GM12878 (cell line): ENCODE measurements around the gene CIB2. TPM values are rescaled to one million over a fixed set of nuclear protein-coding genes. Genes with fewer than 3 reads are reported as not detected.

Experiments used
- ATAC-seq: fragments of 200-7000 bp; cut with Tn5 transposase; 3 replicates; pipeline ENCODE4 v1.9.1; 2020; ENCODE audit warnings: mild to moderate bottlenecking, moderate library complexity
- BruUV-seq: library from RNA; stranded (reverse); fragments of 400-500 nt; replicated peaks from 2 replicates; lab custom pipeline; 2021; lab: Mats Ljungman, UMichigan
- CTCF ChIA-PET: fragments of 300-600 bp; sonication (Branson Sonifier 250); formaldehyde crosslinking; extraction: SDS; loops from one replicate; lab custom pipeline; 2021; ENCODE audit warnings: inconsistent platforms; lab: Yijun Ruan, JAX
- POLR2A ChIA-PET: fragments of 350-600 bp; formaldehyde crosslinking; extraction: SDS; loops from one replicate; lab custom pipeline; 2021; ENCODE audit warnings: inconsistent platforms; lab: Charles Lee
- RAD21 ChIA-PET: fragments of 300-600 bp; sonication (Branson Sonifier 250); formaldehyde crosslinking; loops from one replicate; lab custom pipeline; 2023; ENCODE audit warnings: antibody characterized with exemption; ENCODE audit not compliant: unreplicated experiment; lab: Charles Lee
- SMC1A ChIA-PET: fragments of 300-600 bp; sonication (Branson Sonifier 250); formaldehyde crosslinking; loops from one replicate; lab custom pipeline; 2023; ENCODE audit not compliant: unreplicated experiment, uncharacterized antibody; lab: Charles Lee
- DNase-seq: peaks from one replicate; pipeline ENCODE4 v3.0.0-alpha.2; 2011; ENCODE audit warnings: low read depth, low spot score
- FAIRE-seq: peaks from 3 replicates; lab custom pipeline; 2011; peaks lifted over from hg19 to GRCh38; lab: Jason Lieb, UNC
- H2AFZ ChIP-seq: 2 replicates; pipeline ENCODE4 v1.6.0; 2011; ENCODE audit warnings: low read depth, low read length, control low read depth; ENCODE audit not compliant: control insufficient read depth
- H3K27ac ChIP-seq: 2 replicates; pipeline ENCODE4 v1.5.1; 2011; ENCODE audit warnings: control low read depth; ENCODE audit not compliant: control insufficient read depth, insufficient read depth
- H3K27me3 ChIP-seq, 2 experiments: replicated peaks in 1 of 2; 2 replicates each; pipeline versions ENCODE4 v1.6.0 to v1.6.1; 2011; ENCODE audit warnings: low read length in 1 of 2; ENCODE audit not compliant: control insufficient read depth in 2 of 2, insufficient read depth in 2 of 2
- H3K36me3 ChIP-seq, 2 experiments: 2 replicates each; pipeline ENCODE4 v1.5.1; 2011; ENCODE audit warnings: low read length in 1 of 2; ENCODE audit not compliant: control insufficient read depth in 2 of 2, insufficient read depth in 2 of 2
- H3K4me1 ChIP-seq: 2 replicates; pipeline ENCODE4 v1.6.1; 2011; ENCODE audit warnings: mild to moderate bottlenecking, low read length, moderate library complexity, mixed read lengths; ENCODE audit not compliant: control insufficient read depth, insufficient read depth
- H3K4me2 ChIP-seq: 2 replicates; pipeline ENCODE4 v1.6.0; 2011; ENCODE audit warnings: control low read depth; ENCODE audit not compliant: control insufficient read depth, insufficient read depth
- H3K4me3 ChIP-seq: fragments of 200-600 bp; sonication (generic); 2 replicates; pipeline ENCODE4 v1.5.1; 2016
- H3K79me2 ChIP-seq: 2 replicates; pipeline ENCODE4 v1.6.0; 2011; ENCODE audit warnings: low read length; ENCODE audit not compliant: control insufficient read depth, insufficient read depth
- H3K9ac ChIP-seq: 2 replicates; pipeline ENCODE4 v1.8.0; 2011; ENCODE audit warnings: low read length, control low read depth, mixed read lengths; ENCODE audit not compliant: control insufficient read depth, insufficient read depth
- H3K9me3 ChIP-seq: replicated peaks from 3 replicates; pipeline ENCODE4 v1.5.1; 2011; ENCODE audit warnings: mild to moderate bottlenecking, low read length; ENCODE audit not compliant: control insufficient read depth, insufficient read depth
- H4K20me1 ChIP-seq: 2 replicates; pipeline ENCODE4 v1.6.0; 2011; ENCODE audit not compliant: control insufficient read depth, insufficient read depth
- GATAD2B ChIP-seq: fragments of 450-650 bp; conservative IDR thresholded peaks from 2 replicates; pipeline ENCODE4 v1.6.1; 2017; ENCODE audit warnings: low read depth, mild to moderate bottlenecking, moderate library complexity
- HSF1 ChIP-seq: fragments of 150-350 bp; IDR thresholded peaks from 2 replicates; pipeline ENCODE4 v1.6.1; 2014; ENCODE audit warnings: mild to moderate bottlenecking, low read depth, low read length
- JUNB ChIP-seq: IDR thresholded peaks from 2 replicates; pipeline ENCODE4 v1.6.1; 2016; ENCODE audit warnings: antibody characterized with exemption, mild to moderate bottlenecking
- MTA2 ChIP-seq: fragments of 450-650 bp; IDR thresholded peaks from 2 replicates; pipeline ENCODE4 v1.6.1; 2016; ENCODE audit warnings: low read depth, mild to moderate bottlenecking, moderate library complexity
- MXI1 ChIP-seq: fragments of 150-350 bp; IDR thresholded peaks from 2 replicates; pipeline ENCODE4 v1.6.1; 2011; ENCODE audit warnings: low read depth, mild to moderate bottlenecking, inconsistent platforms, low read length, improper control_type of control experiment
- NRF1 ChIP-seq: conservative IDR thresholded peaks from 2 replicates; pipeline ENCODE4 v1.6.1; 2011; ENCODE audit warnings: mild to moderate bottlenecking, low read depth, low read length, improper control_type of control experiment
- RELA ChIP-seq: fragments of 450-650 bp; IDR thresholded peaks from 2 replicates; pipeline ENCODE4 v1.8.0; 2014; ENCODE audit warnings: borderline replicate concordance; ENCODE audit not compliant: partially characterized antibody
- ZBTB4 ChIP-seq: fragments of 450-650 bp; formaldehyde crosslinking; IDR thresholded peaks from 2 replicates; pipeline ENCODE4 v1.4.0; 2022; ENCODE audit warnings: mild to moderate bottlenecking, moderate library complexity
- WGBS: methylation state at CpG from one replicate; pipeline ENCODE4 v1.1.6; 2016; ENCODE audit warnings: low lambda C conversion rate; ENCODE audit not compliant: insufficient replicate concordance, insufficient coverage; ENCODE audit errors: missing lambda C conversion rate; 5-methylcytosine and 5-hydroxymethylcytosine counted together
- in situ Hi-C: fragments of 300-500 bp; cut with MboI; formaldehyde crosslinking; loops from 9 replicates; pipeline ENCODE4 v1.14.3; 2018; ENCODE audit warnings: mixed read lengths
- intact Hi-C: fragments of 100-400 bp; cut with micrococcal nuclease; formaldehyde crosslinking; loops from one replicate; pipeline ENCODE4 v1.14.2; 2022; ENCODE audit not compliant: unreplicated experiment
- polyA plus RNA-seq, 11 experiments: library from polyadenylated mRNA; depleted of rRNA in 4 of 11; unstranded in 6 of 11; stranded (reverse) in 5 of 11; fragments of >200 nt; fragmentation: Nextera tagmentation in 4 of 11; fragmentation: Illumina TruSeq in 1 of 11; extraction: Ambion mirVana in 4 of 11; extraction: Trizol in 1 of 11; gene quantifications; 1 replicate in 1 of 11; 2 replicates in 10 of 11; pipeline versions ENCODE4 v1.2.1 to v1.2.3, GENCODE V29; 2011 to 2016; ENCODE audit warnings: inconsistent platforms in 2 of 11, missing spikeins in 2 of 11, low read depth in 1 of 11
- total RNA-seq, 4 experiments: library from RNA; depleted of rRNA in 3 of 4; stranded (reverse); fragments of >200 nt in 3 of 4; fragmentation: Illumina TruSeq in 1 of 4; extraction: Trizol in 1 of 4; gene quantifications; 2 replicates each; pipeline versions ENCODE4 v1.2.1 to v1.2.3, GENCODE V29; 2013 to 2021
- TF ChIP-seq, protein P1 (sequence below): fragments of 450-650 bp; IDR thresholded peaks from 2 replicates; pipeline ENCODE4 v1.6.1; 2017; ENCODE audit warnings: borderline replicate concordance
- TF ChIP-seq, protein P2 (sequence below): fragments of 450-650 bp; IDR thresholded peaks from 2 replicates; pipeline ENCODE4 v1.6.1; 2016; ENCODE audit warnings: mild to moderate bottlenecking, moderate library complexity, borderline replicate concordance

Gene CIB2
- total and polyA plus RNA-seq, 10 of the 15 experiments (the other 5 are each of a cell fraction or from before 2014, with no cell fraction given), result 0.56 to 12.1 (median 7.1) TPM

DNA sequence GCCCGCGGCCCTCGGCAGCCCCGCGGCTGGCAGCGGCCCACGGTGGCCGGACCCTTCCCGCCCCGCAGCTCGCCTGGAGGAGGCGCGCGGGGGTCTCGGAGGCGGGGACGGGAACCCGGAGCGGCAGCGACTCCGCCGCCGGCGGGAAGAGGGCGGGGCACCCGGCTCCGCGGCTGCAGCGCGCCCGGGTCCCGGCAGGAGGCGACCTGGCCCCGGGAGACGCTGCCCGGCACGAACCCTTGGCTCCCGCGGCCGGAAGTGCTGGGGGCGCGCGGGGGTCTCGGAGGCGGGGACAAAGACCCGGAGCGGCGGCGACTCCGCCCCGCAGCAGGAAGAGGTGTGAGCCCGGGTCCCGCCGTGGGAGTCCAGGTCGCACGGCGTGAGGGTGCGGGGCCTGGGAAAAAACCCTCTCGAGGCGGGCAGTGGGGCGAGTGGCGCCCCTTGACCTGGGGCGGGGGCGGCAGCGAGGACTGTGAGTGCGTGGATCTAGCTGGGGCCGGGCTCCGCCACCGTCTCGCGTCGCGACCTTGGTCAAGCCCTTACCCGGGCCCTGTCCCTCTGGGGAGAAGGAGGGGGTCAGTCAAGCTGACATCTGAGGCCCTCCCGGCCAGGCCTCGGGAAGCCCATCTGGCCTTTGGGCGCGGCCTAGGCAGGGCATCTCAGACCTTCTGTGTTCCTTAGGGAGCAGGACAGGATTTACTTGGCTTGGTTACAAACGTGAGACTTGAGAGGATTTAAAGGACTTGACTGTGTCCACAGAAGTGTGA is at the start of gene CIB2 (continued):
- TF ChIP-seq ZBTB4 (CRISPR knock-in tag), result no peak
- TF ChIP-seq NRF1, result no peak
- TF ChIP-seq HSF1, result no peak
- TF ChIP-seq RELA, result peak; percentile 45
- TF ChIP-seq, all 136 proteins: peak for 30

- DNase-seq (no peak), FAIRE-seq (no peak), ATAC-seq (no peak)
- Histone ChIP-seq H3K4me2 (no peak overlapping the region), H3K9ac (no peak overlapping the region), H3K9me3 (no peaks in the 10 kb centered on the region), H3K27ac (no peak overlapping the region), H2AFZ (no peak overlapping the region), H3K4me3 (no peak overlapping the region), H3K27me3 (no peaks in the 10 kb centered on the region), H3K36me3 (no peaks in the 10 kb centered on the region), H3K79me2 (no peaks in the 10 kb centered on the region), H3K4me1 (no peaks in the 10 kb centered on the region; the same call in 1 of the 2 replicates), H4K20me1 (no peaks in the 10 kb centered on the region)
- 53% methylated on average over 5 of the region's 5 CpGs for WGBS
- in situ Hi-C loops, result no loop called here
- SMC1A ChIA-PET, result interaction anchor here (1.2 to 4.9 kb wide), 2 partner anchors 16 to 48 kb away, joined by 7 to 28 read pairs; partner anchors contain the start of gene CIB2
- POLR2A ChIA-PET, result no interaction called here
- CTCF ChIA-PET, result interaction anchor here (0.8 to 3.4 kb wide), 4 partner anchors 45 to 237 kb away, joined by 3 to 19 read pairs (median 3); no protein-coding TSS in a partner anchor
- no TSS peak for BruUV-seq
- intact Hi-C loops, result no loop called here
- RAD21 ChIA-PET, result interaction anchor here (1.5 to 3.2 kb wide), 2 partner anchors 15 to 49 kb away, joined by 5 to 16 read pairs; partner anchors contain the start of gene CIB2
- no peak for TF ChIP-seq GATAD2B
- TF ChIP-seq, protein P1, sequence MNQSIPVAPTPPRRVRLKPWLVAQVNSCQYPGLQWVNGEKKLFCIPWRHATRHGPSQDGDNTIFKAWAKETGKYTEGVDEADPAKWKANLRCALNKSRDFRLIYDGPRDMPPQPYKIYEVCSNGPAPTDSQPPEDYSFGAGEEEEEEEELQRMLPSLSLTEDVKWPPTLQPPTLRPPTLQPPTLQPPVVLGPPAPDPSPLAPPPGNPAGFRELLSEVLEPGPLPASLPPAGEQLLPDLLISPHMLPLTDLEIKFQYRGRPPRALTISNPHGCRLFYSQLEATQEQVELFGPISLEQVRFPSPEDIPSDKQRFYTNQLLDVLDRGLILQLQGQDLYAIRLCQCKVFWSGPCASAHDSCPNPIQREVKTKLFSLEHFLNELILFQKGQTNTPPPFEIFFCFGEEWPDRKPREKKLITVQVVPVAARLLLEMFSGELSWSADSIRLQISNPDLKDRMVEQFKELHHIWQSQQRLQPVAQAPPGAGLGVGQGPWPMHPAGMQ, result no peak
- no peak for TF ChIP-seq MXI1
- TF ChIP-seq, protein P2, sequence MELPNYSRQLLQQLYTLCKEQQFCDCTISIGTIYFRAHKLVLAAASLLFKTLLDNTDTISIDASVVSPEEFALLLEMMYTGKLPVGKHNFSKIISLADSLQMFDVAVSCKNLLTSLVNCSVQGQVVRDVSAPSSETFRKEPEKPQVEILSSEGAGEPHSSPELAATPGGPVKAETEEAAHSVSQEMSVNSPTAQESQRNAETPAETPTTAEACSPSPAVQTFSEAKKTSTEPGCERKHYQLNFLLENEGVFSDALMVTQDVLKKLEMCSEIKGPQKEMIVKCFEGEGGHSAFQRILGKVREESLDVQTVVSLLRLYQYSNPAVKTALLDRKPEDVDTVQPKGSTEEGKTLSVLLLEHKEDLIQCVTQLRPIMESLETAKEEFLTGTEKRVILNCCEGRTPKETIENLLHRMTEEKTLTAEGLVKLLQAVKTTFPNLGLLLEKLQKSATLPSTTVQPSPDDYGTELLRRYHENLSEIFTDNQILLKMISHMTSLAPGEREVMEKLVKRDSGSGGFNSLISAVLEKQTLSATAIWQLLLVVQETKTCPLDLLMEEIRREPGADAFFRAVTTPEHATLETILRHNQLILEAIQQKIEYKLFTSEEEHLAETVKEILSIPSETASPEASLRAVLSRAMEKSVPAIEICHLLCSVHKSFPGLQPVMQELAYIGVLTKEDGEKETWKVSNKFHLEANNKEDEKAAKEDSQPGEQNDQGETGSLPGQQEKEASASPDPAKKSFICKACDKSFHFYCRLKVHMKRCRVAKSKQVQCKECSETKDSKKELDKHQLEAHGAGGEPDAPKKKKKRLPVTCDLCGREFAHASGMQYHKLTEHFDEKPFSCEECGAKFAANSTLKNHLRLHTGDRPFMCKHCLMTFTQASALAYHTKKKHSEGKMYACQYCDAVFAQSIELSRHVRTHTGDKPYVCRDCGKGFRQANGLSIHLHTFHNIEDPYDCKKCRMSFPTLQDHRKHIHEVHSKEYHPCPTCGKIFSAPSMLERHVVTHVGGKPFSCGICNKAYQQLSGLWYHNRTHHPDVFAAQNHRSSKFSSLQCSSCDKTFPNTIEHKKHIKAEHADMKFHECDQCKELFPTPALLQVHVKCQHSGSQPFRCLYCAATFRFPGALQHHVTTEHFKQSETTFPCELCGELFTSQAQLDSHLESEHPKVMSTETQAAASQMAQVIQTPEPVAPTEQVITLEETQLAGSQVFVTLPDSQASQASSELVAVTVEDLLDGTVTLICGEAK, result no peak
- TF ChIP-seq JUNB, result no peak
- no peak for TF ChIP-seq MTA2
These were observed 48.7 kb upstream of the CIB2 start for GRCh38 chr15:78179906-78180305.
